HCT116 (cell line): ENCODE results near the gene DOCK2. TPM values are rescaled to one million over a fixed set of nuclear protein-coding genes. Genes with fewer than 3 reads are reported as not detected.

Source experiments
- ATAC-seq: fragments of 200-7000 bp; cut with Tn5 transposase; 2 replicates; pipeline ENCODE4 v1.9.1; 2020; ENCODE audit warnings: mild to moderate bottlenecking, moderate library complexity
- BruUV-seq: library from RNA; stranded (reverse); fragments of 400-500 nt; replicated peaks from 2 replicates; lab custom pipeline; 2021; lab: Mats Ljungman, UMichigan
- CTCF ChIA-PET: fragments of 300-600 bp; sonication (Branson Sonifier 250); formaldehyde crosslinking; loops from one replicate; lab custom pipeline; 2021; ENCODE audit warnings: antibody characterized with exemption; lab: Charles Lee
- POLR2A ChIA-PET: fragments of 300-600, 350-600 bp; sonication (Branson Sonifier 250); formaldehyde crosslinking; loops from one replicate; lab custom pipeline; 2021; ENCODE audit warnings: antibody characterized with exemption; lab: Charles Lee
- RAD21 ChIA-PET, 2 experiments: fragments of 300-600 bp; sonication (Branson Sonifier 250); formaldehyde crosslinking; loops; one replicate each; lab custom pipeline; 2023; ENCODE audit warnings: low total read pairs in 2 of 2; ENCODE audit not compliant: uncharacterized antibody in 2 of 2, unreplicated experiment in 2 of 2, low non-redundant PET in 1 of 2; lab: Charles Lee
- DNase-seq: peaks from one replicate; pipeline ENCODE4 v3.0.0-alpha.2; 2010; ENCODE audit warnings: low read depth, low spot score
- H2AFZ ChIP-seq: fragments of 200-600 bp; shearing (Covaris generic), sonication (generic); 2 replicates; pipeline ENCODE4 v1.6.1; 2017; ENCODE audit warnings: low read depth, mixed run types, mixed read lengths, antibody characterized with exemption, low read length; ENCODE audit not compliant: poor library complexity, severe bottlenecking
- H3K27ac ChIP-seq: 2 replicates; pipeline ENCODE4 v1.5.1; 2012; ENCODE audit warnings: low read depth, low read length
- H3K27me3 ChIP-seq: fragments of 200-600 bp; sonication (generic); 2 replicates; pipeline ENCODE4 v1.6.1; 2016; ENCODE audit warnings: mixed run types, low read length, mixed read lengths; ENCODE audit not compliant: insufficient read depth
- H3K36me3 ChIP-seq, 2 experiments: fragments of 200-500 bp in 1 of 2; fragments of 200-600 bp in 1 of 2; sonication (Bioruptor generic) in 1 of 2; sonication (generic) in 1 of 2; 2 replicates each; pipeline versions ENCODE4 v1.5.1 to v1.6.1; 2014 to 2016; ENCODE audit warnings: low read length in 2 of 2, inconsistent platforms in 1 of 2, mixed read lengths in 1 of 2, mixed run types in 1 of 2; ENCODE audit not compliant: insufficient read depth in 2 of 2, control insufficient read depth in 1 of 2
- H3K4me1 ChIP-seq, 2 experiments: fragments of 200-600 bp in 1 of 2; sonication (generic) in 1 of 2; 2 replicates each; pipeline versions ENCODE4 v1.5.1 to v1.6.1; 2012 to 2017; ENCODE audit warnings: low read length in 2 of 2, inconsistent platforms in 1 of 2, mild to moderate bottlenecking in 1 of 2, mixed read lengths in 1 of 2, mixed run types in 1 of 2, moderate library complexity in 1 of 2; ENCODE audit not compliant: insufficient read depth in 2 of 2, control insufficient read depth in 1 of 2
- H3K4me2 ChIP-seq: fragments of 200-600 bp; sonication (generic); 2 replicates; pipeline ENCODE4 v1.6.1; 2017; ENCODE audit warnings: mixed run types, low read length, mixed read lengths
- H3K4me3 ChIP-seq, 2 experiments: fragments of 200-600 bp in 1 of 2; sonication (generic) in 1 of 2; replicated peaks in 1 of 2; 2 replicates each; pipeline ENCODE4 v1.5.1; 2011 to 2016; ENCODE audit warnings: low read length in 2 of 2, control low read depth in 1 of 2, low read depth in 1 of 2, mild to moderate bottlenecking in 1 of 2, mixed read lengths in 1 of 2, mixed run types in 1 of 2
- H3K79me2 ChIP-seq: fragments of 200-600 bp; sonication (generic); 2 replicates; pipeline ENCODE4 v1.6.1; 2017; ENCODE audit warnings: mild to moderate bottlenecking, mixed run types, low read length, moderate library complexity, mixed read lengths; ENCODE audit not compliant: insufficient read depth
- H3K9ac ChIP-seq: fragments of 200-600 bp; sonication (generic); 2 replicates; pipeline ENCODE4 v1.6.1; 2016; ENCODE audit warnings: low read length, mixed read lengths
- H3K9me2 ChIP-seq: fragments of 200-600 bp; sonication (generic), shearing (Covaris generic); 2 replicates; pipeline ENCODE4 v1.6.1; 2017; ENCODE audit warnings: mixed run types, mild to moderate bottlenecking, moderate library complexity; ENCODE audit not compliant: insufficient read depth
- H3K9me3 ChIP-seq, 2 experiments: fragments of 200-500 bp in 1 of 2; fragments of 200-600 bp in 1 of 2; sonication (Bioruptor generic) in 1 of 2; sonication (generic) in 1 of 2; 2 replicates each; pipeline ENCODE4 v1.6.1; 2014 to 2017; ENCODE audit warnings: low read length in 2 of 2, mixed read lengths in 2 of 2, inconsistent platforms in 1 of 2, low read depth in 1 of 2, mild to moderate bottlenecking in 1 of 2, mixed run types in 1 of 2, moderate library complexity in 1 of 2; ENCODE audit not compliant: control insufficient read depth in 1 of 2, insufficient read depth in 1 of 2
- H4K20me1 ChIP-seq: fragments of 200-600 bp; sonication (generic), shearing (Covaris generic); 2 replicates; pipeline ENCODE4 v1.6.1; 2017; ENCODE audit warnings: mixed run types, mild to moderate bottlenecking, moderate library complexity; ENCODE audit not compliant: insufficient read depth
- CEBPB ChIP-seq: IDR thresholded peaks from 2 replicates; pipeline ENCODE4 v1.6.1; 2012; ENCODE audit warnings: low read depth
- ELF1 ChIP-seq: IDR thresholded peaks from 2 replicates; pipeline ENCODE4 v1.6.1; 2012; ENCODE audit warnings: low read depth, borderline replicate concordance
- EZH2 ChIP-seq: fragments of 200-600 bp; sonication (generic); IDR thresholded peaks from 2 replicates; pipeline ENCODE4 v1.6.1; 2017; ENCODE audit warnings: antibody characterized with exemption, mixed run types
- EZH2phosphoT487 ChIP-seq: fragments of 200-600 bp; IDR thresholded peaks from 2 replicates; pipeline ENCODE4 v1.6.1; 2018; ENCODE audit warnings: antibody characterized with exemption, borderline replicate concordance
- FOSL1 ChIP-seq: IDR thresholded peaks from 2 replicates; pipeline ENCODE4 v1.6.1; 2012; ENCODE audit warnings: low read depth
- JUND ChIP-seq: IDR thresholded peaks from 2 replicates; pipeline ENCODE4 v1.6.1; 2012
- POLR2A ChIP-seq: IDR thresholded peaks from 2 replicates; pipeline ENCODE4 v1.7.0; 2011; ENCODE audit warnings: borderline replicate concordance; ENCODE audit not compliant: insufficient read depth, insufficient read length; ENCODE audit errors: extremely low read depth
- SIN3A ChIP-seq: IDR thresholded peaks from 2 replicates; pipeline ENCODE4 v1.6.1; 2012; ENCODE audit warnings: low read depth
- SP1 ChIP-seq: IDR thresholded peaks from 2 replicates; pipeline ENCODE4 v1.6.1; 2012; ENCODE audit warnings: low read depth
- SRF ChIP-seq: IDR thresholded peaks from 2 replicates; pipeline ENCODE4 v1.6.1; 2012; ENCODE audit warnings: low read depth
- YY1 ChIP-seq: IDR thresholded peaks from 2 replicates; pipeline ENCODE4 v1.6.1; 2011; ENCODE audit warnings: low read length, low read depth, moderate library complexity, mild to moderate bottlenecking; ENCODE audit not compliant: insufficient replicate concordance; ENCODE audit errors: extremely low read depth
- ZFX ChIP-seq: fragments of 450-650 bp; IDR thresholded peaks from 2 replicates; pipeline ENCODE4 v1.6.1; 2017
- ZNF274 ChIP-seq: fragments of 200-500 bp; sonication (Bioruptor generic); IDR thresholded peaks from 2 replicates; pipeline ENCODE4 v1.6.1; 2014; ENCODE audit warnings: mild to moderate bottlenecking, low read depth, low read length, inconsistent platforms
- intact Hi-C: fragments of 100-400 bp; cut with micrococcal nuclease; formaldehyde crosslinking; loops from 2 replicates; pipeline ENCODE4 v1.10.0; 2022
- total RNA-seq: library from RNA; stranded (reverse); gene quantifications from one replicate; pipeline ENCODE4 v1.2.1, GENCODE V29; 2021; ENCODE audit not compliant: unreplicated experiment
- TF ChIP-seq, protein P1 (sequence below), 3 experiments: fragments of 200-600 bp in 1 of 3; sonication (generic) in 1 of 3; IDR thresholded peaks in 2 of 3; conservative IDR thresholded peaks in 1 of 3; 2 replicates each; pipeline ENCODE4 v1.5.1; 2012 to 2017; ENCODE audit warnings: low read depth in 2 of 3, low read length in 2 of 3, antibody characterized with exemption in 1 of 3, borderline replicate concordance in 1 of 3, control low read depth in 1 of 3, mild to moderate bottlenecking in 1 of 3, mixed read lengths in 1 of 3, mixed run types in 1 of 3, moderate library complexity in 1 of 3; ENCODE audit not compliant: insufficient read depth in 1 of 3
- TF ChIP-seq, protein P2 (sequence below): IDR thresholded peaks from 2 replicates; pipeline ENCODE4 v1.6.1; 2012; ENCODE audit warnings: low read depth
- TF ChIP-seq, protein P3 (sequence below): IDR thresholded peaks from 2 replicates; pipeline ENCODE4 v1.6.1; 2012
- TF ChIP-seq, protein P4 (sequence below): IDR thresholded peaks from 2 replicates; pipeline ENCODE4 v1.6.1; 2011; ENCODE audit warnings: mild to moderate bottlenecking, low read length, moderate library complexity; ENCODE audit not compliant: insufficient replicate concordance; ENCODE audit errors: extremely low read depth

Gene DOCK2
- total RNA-seq, 1 experiment from 2014 or later = 0.89 TPM

DNA sequence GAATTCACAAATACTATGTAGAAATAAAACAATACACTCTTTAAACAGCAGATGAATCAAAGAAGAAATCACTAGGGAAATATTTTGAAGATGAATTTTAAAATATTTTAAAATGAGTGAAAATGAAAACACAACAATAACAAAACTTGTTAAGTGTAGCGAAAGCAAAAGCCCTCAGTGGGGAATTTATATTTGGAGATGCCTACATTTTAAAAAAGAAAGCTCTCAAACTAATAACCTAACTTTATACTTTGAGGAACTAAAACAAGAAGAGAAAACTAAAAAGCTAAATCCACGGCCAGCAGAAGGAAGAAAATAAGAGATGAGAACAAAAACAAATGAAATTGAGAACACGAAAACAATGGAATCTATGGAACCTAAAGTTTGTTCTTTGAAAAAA lies 30.8 kb upstream of the DOCK2 start:
- no peaks in the 10 kb centered on the region for H3K9me2 ChIP-seq
- no peak overlapping the region for H2AFZ ChIP-seq
- TF ChIP-seq, protein P1, sequence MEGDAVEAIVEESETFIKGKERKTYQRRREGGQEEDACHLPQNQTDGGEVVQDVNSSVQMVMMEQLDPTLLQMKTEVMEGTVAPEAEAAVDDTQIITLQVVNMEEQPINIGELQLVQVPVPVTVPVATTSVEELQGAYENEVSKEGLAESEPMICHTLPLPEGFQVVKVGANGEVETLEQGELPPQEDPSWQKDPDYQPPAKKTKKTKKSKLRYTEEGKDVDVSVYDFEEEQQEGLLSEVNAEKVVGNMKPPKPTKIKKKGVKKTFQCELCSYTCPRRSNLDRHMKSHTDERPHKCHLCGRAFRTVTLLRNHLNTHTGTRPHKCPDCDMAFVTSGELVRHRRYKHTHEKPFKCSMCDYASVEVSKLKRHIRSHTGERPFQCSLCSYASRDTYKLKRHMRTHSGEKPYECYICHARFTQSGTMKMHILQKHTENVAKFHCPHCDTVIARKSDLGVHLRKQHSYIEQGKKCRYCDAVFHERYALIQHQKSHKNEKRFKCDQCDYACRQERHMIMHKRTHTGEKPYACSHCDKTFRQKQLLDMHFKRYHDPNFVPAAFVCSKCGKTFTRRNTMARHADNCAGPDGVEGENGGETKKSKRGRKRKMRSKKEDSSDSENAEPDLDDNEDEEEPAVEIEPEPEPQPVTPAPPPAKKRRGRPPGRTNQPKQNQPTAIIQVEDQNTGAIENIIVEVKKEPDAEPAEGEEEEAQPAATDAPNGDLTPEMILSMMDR (IDR thresholded peaks at IDR 0.05 in 2 of 3, conservative IDR thresholded peaks at IDR 0.05 in 1 of 3; ENCODE audit: borderline replicate concordance in 1 of 3, insufficient read depth in 1 of 3, low read depth in 2 of 3, low read length in 2 of 3) = no peak
- TF ChIP-seq EZH2phosphoT487 (no peak), FOSL1 (no peak), EZH2 (no peak), YY1 (no peak), CEBPB (no peak), ZFX (no peak), SP1 (no peak), SRF (no peak), SIN3A (no peak), ELF1 (no peak), ZNF274 (no peak), POLR2A (no peak), JUND (no peak)
- TF ChIP-seq, protein P2, sequence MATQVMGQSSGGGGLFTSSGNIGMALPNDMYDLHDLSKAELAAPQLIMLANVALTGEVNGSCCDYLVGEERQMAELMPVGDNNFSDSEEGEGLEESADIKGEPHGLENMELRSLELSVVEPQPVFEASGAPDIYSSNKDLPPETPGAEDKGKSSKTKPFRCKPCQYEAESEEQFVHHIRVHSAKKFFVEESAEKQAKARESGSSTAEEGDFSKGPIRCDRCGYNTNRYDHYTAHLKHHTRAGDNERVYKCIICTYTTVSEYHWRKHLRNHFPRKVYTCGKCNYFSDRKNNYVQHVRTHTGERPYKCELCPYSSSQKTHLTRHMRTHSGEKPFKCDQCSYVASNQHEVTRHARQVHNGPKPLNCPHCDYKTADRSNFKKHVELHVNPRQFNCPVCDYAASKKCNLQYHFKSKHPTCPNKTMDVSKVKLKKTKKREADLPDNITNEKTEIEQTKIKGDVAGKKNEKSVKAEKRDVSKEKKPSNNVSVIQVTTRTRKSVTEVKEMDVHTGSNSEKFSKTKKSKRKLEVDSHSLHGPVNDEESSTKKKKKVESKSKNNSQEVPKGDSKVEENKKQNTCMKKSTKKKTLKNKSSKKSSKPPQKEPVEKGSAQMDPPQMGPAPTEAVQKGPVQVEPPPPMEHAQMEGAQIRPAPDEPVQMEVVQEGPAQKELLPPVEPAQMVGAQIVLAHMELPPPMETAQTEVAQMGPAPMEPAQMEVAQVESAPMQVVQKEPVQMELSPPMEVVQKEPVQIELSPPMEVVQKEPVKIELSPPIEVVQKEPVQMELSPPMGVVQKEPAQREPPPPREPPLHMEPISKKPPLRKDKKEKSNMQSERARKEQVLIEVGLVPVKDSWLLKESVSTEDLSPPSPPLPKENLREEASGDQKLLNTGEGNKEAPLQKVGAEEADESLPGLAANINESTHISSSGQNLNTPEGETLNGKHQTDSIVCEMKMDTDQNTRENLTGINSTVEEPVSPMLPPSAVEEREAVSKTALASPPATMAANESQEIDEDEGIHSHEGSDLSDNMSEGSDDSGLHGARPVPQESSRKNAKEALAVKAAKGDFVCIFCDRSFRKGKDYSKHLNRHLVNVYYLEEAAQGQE = no peak
- TF ChIP-seq, protein P3, sequence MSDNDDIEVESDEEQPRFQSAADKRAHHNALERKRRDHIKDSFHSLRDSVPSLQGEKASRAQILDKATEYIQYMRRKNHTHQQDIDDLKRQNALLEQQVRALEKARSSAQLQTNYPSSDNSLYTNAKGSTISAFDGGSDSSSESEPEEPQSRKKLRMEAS = no peak
- TF ChIP-seq, protein P4, sequence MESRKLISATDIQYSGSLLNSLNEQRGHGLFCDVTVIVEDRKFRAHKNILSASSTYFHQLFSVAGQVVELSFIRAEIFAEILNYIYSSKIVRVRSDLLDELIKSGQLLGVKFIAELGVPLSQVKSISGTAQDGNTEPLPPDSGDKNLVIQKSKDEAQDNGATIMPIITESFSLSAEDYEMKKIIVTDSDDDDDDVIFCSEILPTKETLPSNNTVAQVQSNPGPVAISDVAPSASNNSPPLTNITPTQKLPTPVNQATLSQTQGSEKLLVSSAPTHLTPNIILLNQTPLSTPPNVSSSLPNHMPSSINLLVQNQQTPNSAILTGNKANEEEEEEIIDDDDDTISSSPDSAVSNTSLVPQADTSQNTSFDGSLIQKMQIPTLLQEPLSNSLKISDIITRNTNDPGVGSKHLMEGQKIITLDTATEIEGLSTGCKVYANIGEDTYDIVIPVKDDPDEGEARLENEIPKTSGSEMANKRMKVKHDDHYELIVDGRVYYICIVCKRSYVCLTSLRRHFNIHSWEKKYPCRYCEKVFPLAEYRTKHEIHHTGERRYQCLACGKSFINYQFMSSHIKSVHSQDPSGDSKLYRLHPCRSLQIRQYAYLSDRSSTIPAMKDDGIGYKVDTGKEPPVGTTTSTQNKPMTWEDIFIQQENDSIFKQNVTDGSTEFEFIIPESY = no peak
- no peak overlapping the region for H3K4me3 ChIP-seq
- H3K79me2 ChIP-seq = no peaks in the 10 kb centered on the region
- no peaks in the 10 kb centered on the region for H3K9me3 ChIP-seq
- peaks cover 14 to 16% of the 10 kb centered on the region in 2 experiments for H3K36me3 ChIP-seq
- ChIA-PET CTCF (no interaction called here), RAD21 (no interaction called here), POLR2A (no interaction called here)
- H3K27me3 ChIP-seq = peaks cover 13% of the 10 kb centered on the region
- intact Hi-C loops = no loop called here
- no peak overlapping the region for H3K27ac ChIP-seq
- no peak overlapping the region for H3K9ac ChIP-seq
- DNase-seq (no peak), ATAC-seq (no peak)
- no TSS peak for BruUV-seq
- no peak overlapping the region for H3K4me2 ChIP-seq
- H3K4me1 ChIP-seq = no peaks in the 10 kb centered on the region
- no peaks in the 10 kb centered on the region for H4K20me1 ChIP-seq
